Measurements from ENCODE around the gene GSE1.

GRCh38 chr16:85673529-85674417 lies 60.7 kb downstream of the GSE1 start:
- TF ChIP-seq POLR2AphosphoS5 (IDR thresholded peaks at IDR 0.05; ENCODE audit: low read depth) (no peak), CTCF (conservative IDR thresholded peaks at IDR 0.05; ENCODE audit: low read depth in 2 of 2) (no peak), EZH2 (IDR thresholded peaks at IDR 0.05; ENCODE audit: low read depth, unreplicated experiment) (no peak), CREB1 (CRISPR knock-in tag; IDR thresholded peaks at IDR 0.05; ENCODE audit: low read depth) (no peak), EZH2phosphoT487 (IDR thresholded peaks at IDR 0.05; ENCODE audit: unreplicated experiment) (no peak), JUNB (IDR thresholded peaks at IDR 0.05; ENCODE audit: unreplicated experiment) (no peak)
